OCI-LY3 (cell line): Measurements from ENCODE around the gene TIAM2.
"Not testable (repeated sequence)": the region's sequence is repeated elsewhere in the genome, so short reads cannot be mapped to it uniquely, and the experiment has no call there.

Experiments used
- EZH2phosphoT487 ChIP-seq: fragments of 200-600 bp; shearing (Covaris generic); IDR thresholded peaks from 2 replicates; pipeline ENCODE4 v1.6.1; 2018; ENCODE audit warnings: antibody characterized with exemption, mixed run types, low read depth
- TF ChIP-seq, protein P1 (sequence below): fragments of 200-600, 300-600 bp; sonication (generic); IDR thresholded peaks from 2 replicates; pipeline ENCODE4 v1.5.1; 2014; ENCODE audit warnings: antibody characterized with exemption, low read length, low read depth

DNA sequence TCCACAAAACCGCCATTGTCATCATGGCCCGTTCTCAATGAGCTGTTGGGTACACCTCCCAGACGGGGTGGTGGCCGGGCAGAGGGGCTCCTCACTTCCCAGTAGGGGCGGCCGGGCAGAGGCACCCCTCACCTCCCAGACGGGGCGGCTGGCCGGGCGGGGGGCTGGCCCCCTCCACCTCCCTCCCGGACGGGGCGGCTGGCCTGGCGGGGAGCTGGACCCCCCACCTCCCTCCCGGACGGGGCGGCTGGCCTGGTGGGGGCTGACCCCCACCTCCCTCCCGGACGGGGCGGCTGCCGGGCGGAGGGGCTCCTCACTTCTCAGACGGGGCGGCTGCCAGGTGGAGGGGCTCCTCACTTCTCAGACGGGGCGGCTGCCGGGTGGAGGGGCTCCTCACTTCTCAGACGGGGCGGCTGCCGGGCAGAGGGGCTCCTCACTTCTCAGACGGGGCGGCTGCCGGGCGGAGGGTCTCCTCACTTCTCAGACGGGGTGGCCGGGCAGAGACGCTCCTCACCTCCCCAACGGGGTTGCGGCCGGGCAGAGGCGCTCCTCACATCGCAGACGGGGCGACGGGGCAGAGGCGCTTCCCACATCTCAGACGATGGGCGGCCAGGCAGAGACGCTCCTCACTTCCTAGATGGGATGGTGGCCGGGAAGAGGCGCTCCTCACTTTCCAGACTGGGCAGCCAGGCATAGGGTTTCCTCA is 28.9 kb upstream of the TIAM2 start:
- TF ChIP-seq, protein P1, sequence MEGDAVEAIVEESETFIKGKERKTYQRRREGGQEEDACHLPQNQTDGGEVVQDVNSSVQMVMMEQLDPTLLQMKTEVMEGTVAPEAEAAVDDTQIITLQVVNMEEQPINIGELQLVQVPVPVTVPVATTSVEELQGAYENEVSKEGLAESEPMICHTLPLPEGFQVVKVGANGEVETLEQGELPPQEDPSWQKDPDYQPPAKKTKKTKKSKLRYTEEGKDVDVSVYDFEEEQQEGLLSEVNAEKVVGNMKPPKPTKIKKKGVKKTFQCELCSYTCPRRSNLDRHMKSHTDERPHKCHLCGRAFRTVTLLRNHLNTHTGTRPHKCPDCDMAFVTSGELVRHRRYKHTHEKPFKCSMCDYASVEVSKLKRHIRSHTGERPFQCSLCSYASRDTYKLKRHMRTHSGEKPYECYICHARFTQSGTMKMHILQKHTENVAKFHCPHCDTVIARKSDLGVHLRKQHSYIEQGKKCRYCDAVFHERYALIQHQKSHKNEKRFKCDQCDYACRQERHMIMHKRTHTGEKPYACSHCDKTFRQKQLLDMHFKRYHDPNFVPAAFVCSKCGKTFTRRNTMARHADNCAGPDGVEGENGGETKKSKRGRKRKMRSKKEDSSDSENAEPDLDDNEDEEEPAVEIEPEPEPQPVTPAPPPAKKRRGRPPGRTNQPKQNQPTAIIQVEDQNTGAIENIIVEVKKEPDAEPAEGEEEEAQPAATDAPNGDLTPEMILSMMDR, result not testable (repeated sequence)
- TF ChIP-seq EZH2phosphoT487, result not testable (repeated sequence)
